Stimulated activated naive CD8-positive, alpha-beta T cell treated with anti-CD3 and anti-CD28 coated beads, Interleukin-15, amount 100 ng/mL, for 72 hours (primary cell): ENCODE data around the gene ANKRD42.

Experiments
- ATAC-seq: fragments of 150-1000 bp; cut with Tn5 transposase; 2 replicates; pipeline ENCODE4 v1.10.0; 2021; ENCODE audit warnings: mild to moderate bottlenecking, moderate library complexity
- DNase-seq, 2 donors: peaks; one replicate each; pipeline ENCODE4 v3.0.0; 2021 to 2022
- H3K27ac Mint-ChIP-seq, 2 donors: one replicate each; pipeline ENCODE4 v1.8.0; 2022; ENCODE audit warnings: mild to moderate bottlenecking in 2 of 2, mixed read lengths in 2 of 2, moderate library complexity in 2 of 2
- H3K27me3 Mint-ChIP-seq: one replicate; pipeline ENCODE4 v1.8.0; 2022; ENCODE audit warnings: mixed read lengths
- H3K4me1 Mint-ChIP-seq: one replicate; pipeline ENCODE4 v1.8.0; 2022; ENCODE audit warnings: mild to moderate bottlenecking, mixed read lengths
- H3K4me3 Mint-ChIP-seq, 2 donors: one replicate each; pipeline ENCODE4 v1.8.0; 2022; ENCODE audit warnings: mild to moderate bottlenecking in 2 of 2, mixed read lengths in 2 of 2, moderate library complexity in 1 of 2
- H3K9me3 Mint-ChIP-seq, 2 donors: one replicate each; pipeline ENCODE4 v1.8.0; 2022; ENCODE audit warnings: mixed read lengths in 2 of 2

ANKRD42 gene

GRCh38 chr11:83161610-83162199 is 31.8 kb upstream of the ANKRD42 start:
- H3K4me1 Mint-ChIP-seq = peaks cover 49% of the 10 kb centered on the region

DNA sequence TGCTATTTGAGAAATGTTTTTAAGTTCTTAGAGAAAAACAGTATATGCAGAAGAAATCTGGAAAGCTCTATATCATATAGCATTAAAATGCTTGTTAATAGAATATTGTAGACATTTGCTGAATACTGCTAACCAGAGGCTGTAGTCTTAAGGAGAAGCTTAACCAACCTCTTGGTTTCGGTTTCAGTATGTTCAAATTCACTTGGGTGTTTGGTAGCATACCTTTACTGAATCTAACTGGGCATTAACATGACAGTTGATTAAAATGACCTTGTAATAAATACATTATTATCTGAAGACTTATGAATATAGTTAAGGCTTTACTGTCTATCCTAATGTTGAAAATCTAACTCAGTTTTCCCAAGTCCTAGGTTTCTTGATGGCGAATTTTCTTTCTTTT is 31.1 kb upstream of the ANKRD42 start:
- H3K4me3 Mint-ChIP-seq = peak overlapping the region; percentile 69 to 98
- peaks cover 51% of the 10 kb centered on the region for H3K4me1 Mint-ChIP-seq
- DNase-seq (no peak), ATAC-seq (peak; percentile 60)
- H3K27ac Mint-ChIP-seq = peak overlapping the region in 1 of 2 donors; percentile 48
- H3K27me3 Mint-ChIP-seq = no peaks in the 10 kb centered on the region
- no peaks in the 10 kb centered on the region for H3K9me3 Mint-ChIP-seq

More at GRCh38 chr11:83161610-83162199, 31.8 kb upstream of the ANKRD42 start:
- no peak overlapping the region for H3K27ac Mint-ChIP-seq
- DNase-seq = no peak
- no peaks in the 10 kb centered on the region for H3K27me3 Mint-ChIP-seq
- ATAC-seq = no peak
- H3K4me3 Mint-ChIP-seq = peak overlapping the region; percentile 69 to 98
- no peaks in the 10 kb centered on the region for H3K9me3 Mint-ChIP-seq

GRCh38 chr11:83166193-83166866 is 27.2 kb upstream of the ANKRD42 start:
- H3K27ac Mint-ChIP-seq = no peak overlapping the region
- no peaks in the 10 kb centered on the region for H3K27me3 Mint-ChIP-seq
- no peak for ATAC-seq
- DNase-seq = no peak
- peaks cover 71% of the 10 kb centered on the region for H3K4me1 Mint-ChIP-seq
- no peak overlapping the region for H3K4me3 Mint-ChIP-seq
- no peaks in the 10 kb centered on the region for H3K9me3 Mint-ChIP-seq

GRCh38 chr11:83168756-83169155 is 24.8 kb upstream of the ANKRD42 start:
- H3K27me3 Mint-ChIP-seq = no peaks in the 10 kb centered on the region
- peak overlapping the region; percentile 50 to 76 for H3K4me3 Mint-ChIP-seq
- ATAC-seq = no peak
- no peak overlapping the region for H3K27ac Mint-ChIP-seq
- DNase-seq = no peak
- peaks cover 79% of the 10 kb centered on the region for H3K4me1 Mint-ChIP-seq
- no peaks in the 10 kb centered on the region for H3K9me3 Mint-ChIP-seq

GRCh38 chr11:83170865-83171264 is 22.6 kb upstream of the ANKRD42 start:
- Mint-ChIP-seq H3K9me3 (no peaks in the 10 kb centered on the region), H3K4me3 (peak overlapping the region; percentile 64 to 76), H3K4me1 (peaks cover 84% of the 10 kb centered on the region), H3K27ac (no peak overlapping the region), H3K27me3 (no peaks in the 10 kb centered on the region)
- DNase-seq (no peak), ATAC-seq (no peak)

DNA sequence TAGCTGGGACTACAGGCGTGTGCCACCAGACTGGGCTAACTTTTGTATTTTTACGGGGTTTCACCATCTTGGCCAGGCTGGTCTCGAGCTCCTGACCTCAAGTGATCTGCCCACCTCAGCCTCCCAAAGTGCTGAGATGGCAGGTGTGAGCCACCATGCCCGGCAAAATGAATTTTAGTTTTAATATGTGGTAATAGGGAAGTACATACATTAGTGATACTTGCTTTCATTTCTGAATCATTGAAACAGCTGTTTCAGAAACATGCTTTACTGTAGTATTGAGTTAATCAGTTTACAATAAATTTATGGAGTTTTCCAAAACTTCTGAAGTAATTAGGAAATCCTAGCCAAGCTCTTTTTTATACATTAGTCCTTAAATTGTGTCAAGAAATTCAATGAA is 21.0 kb upstream of the ANKRD42 start:
- Mint-ChIP-seq H3K4me1 (peaks cover 78% of the 10 kb centered on the region), H3K4me3 (peak overlapping the region; percentile 35 to 51), H3K27ac (no peak overlapping the region), H3K9me3 (no peaks in the 10 kb centered on the region), H3K27me3 (no peaks in the 10 kb centered on the region)
- DNase-seq (no peak), ATAC-seq (no peak)

DNA sequence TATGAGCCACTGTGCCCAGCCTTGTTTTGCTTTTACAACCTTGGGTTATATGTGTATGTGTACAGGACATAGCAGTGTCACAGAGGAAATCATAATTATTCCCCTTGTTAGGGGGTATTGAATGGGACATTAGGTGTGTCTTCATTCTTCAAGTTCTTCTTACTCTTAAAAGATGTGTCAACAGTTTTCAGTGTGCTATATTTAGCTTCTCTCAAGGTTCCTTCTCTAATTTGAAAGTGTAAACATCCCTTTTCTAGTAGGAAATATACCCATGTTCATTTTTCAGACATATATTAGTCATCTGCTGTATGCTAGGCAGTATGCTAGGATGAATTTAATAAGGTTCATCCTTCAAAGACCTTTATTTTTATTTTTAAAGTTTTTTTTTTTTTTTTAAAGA is 19.5 kb upstream of the ANKRD42 start:
- Mint-ChIP-seq H3K4me3 (no peak overlapping the region), H3K4me1 (peaks cover 63% of the 10 kb centered on the region), H3K9me3 (no peaks in the 10 kb centered on the region), H3K27ac (peak overlapping the region in 1 of 2 donors; percentile 48), H3K27me3 (no peaks in the 10 kb centered on the region)
- ATAC-seq (no peak), DNase-seq (no peak)

DNA sequence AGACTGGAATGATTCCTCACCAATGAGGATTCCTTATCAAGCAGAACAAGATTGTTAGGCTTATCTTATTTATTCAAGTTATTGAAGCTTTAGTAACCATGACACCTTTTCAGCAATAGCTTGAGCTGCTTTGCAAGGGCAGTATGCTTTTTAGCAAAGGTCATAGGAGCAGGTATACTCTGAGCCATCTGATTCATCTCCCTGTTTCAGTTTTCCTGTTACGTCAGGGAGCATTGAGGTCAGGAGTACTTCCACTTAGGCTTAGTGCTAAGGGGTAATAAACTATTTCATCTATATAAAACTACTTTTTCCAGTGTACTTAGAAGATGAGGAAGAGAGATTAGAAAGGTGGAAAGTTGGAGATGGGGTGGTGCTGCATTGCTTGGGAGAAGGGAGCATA is 17.7 kb upstream of the ANKRD42 start:
- DNase-seq (no peak), ATAC-seq (no peak)
- Mint-ChIP-seq H3K9me3 (no peaks in the 10 kb centered on the region), H3K27ac (peak overlapping the region in 1 of 2 donors; percentile 54), H3K27me3 (no peaks in the 10 kb centered on the region), H3K4me3 (no peak overlapping the region), H3K4me1 (peaks cover 51% of the 10 kb centered on the region)

GRCh38 chr11:83181815-83182214 is 11.7 kb upstream of the ANKRD42 start:
- no peaks in the 10 kb centered on the region for H3K27me3 Mint-ChIP-seq
- H3K27ac Mint-ChIP-seq = no peak overlapping the region
- DNase-seq = no peak
- no peaks in the 10 kb centered on the region for H3K9me3 Mint-ChIP-seq
- H3K4me3 Mint-ChIP-seq = no peak overlapping the region
- H3K4me1 Mint-ChIP-seq = peaks cover 12% of the 10 kb centered on the region
- ATAC-seq = no peak

- peaks cover 6% of the 10 kb centered on the region for H3K4me1 Mint-ChIP-seq
- no peak overlapping the region for H3K4me3 Mint-ChIP-seq
- no peak overlapping the region for H3K27ac Mint-ChIP-seq
- no peak for DNase-seq
- no peak for ATAC-seq
- H3K9me3 Mint-ChIP-seq = no peaks in the 10 kb centered on the region
- no peaks in the 10 kb centered on the region for H3K27me3 Mint-ChIP-seq
These were observed 7.7 kb upstream of the ANKRD42 start for GRCh38 chr11:83185767-83186166.

DNA sequence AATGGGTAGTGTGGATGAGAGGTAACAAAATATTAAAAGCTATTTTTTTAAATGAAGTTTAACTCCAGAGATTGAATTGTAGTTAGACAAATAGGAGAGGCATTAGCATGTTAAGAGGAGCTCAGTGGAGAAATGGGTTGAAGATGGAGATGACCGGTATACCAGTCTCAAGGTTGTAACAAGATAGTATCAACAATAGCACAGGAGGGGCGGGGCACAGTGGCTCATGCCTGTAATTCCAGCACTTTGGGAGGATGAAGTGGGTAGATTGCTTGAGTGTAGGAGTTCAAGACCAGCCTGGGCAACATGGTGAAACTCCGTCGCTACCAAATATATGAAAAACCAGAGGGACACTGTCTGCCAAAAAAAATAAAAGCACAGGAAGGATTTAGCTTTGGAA is 6.0 kb upstream of the ANKRD42 start:
- ATAC-seq = peak; percentile 28
- H3K4me1 Mint-ChIP-seq = peaks cover 17% of the 10 kb centered on the region
- H3K27me3 Mint-ChIP-seq = no peaks in the 10 kb centered on the region
- no peak overlapping the region for H3K27ac Mint-ChIP-seq
- no peak overlapping the region for H3K4me3 Mint-ChIP-seq
- DNase-seq = no peak
- no peaks in the 10 kb centered on the region for H3K9me3 Mint-ChIP-seq

GRCh38 chr11:83191491-83191890 is 2.0 kb upstream of the ANKRD42 start:
- no peak for DNase-seq
- Mint-ChIP-seq H3K27me3 (no peaks in the 10 kb centered on the region), H3K4me1 (peaks cover 30% of the 10 kb centered on the region), H3K4me3 (no peak overlapping the region), H3K27ac (no peak overlapping the region), H3K9me3 (no peaks in the 10 kb centered on the region)
- ATAC-seq = no peak

DNA sequence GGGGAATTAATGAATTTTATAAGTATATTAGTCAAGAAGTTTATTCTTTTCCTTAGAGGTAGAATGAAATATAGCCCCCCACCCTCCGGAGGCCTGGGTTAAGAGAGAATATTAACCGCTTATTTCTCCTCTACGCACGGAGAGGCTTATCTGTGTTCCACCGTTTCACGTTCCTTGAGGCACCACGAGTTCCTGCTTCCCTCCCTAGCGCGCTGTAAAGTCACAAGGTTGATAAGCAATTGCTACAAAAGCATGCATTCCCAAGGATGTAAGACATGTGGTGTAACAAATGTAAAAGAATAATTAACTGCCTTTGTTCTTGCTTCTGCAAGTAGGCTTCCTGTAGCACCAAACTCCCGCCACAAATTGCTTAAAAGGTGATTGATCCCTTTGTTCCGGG is 1.5 kb upstream of the ANKRD42 start:
- H3K4me3 Mint-ChIP-seq = peak overlapping the region; percentile 99
- H3K27me3 Mint-ChIP-seq = no peaks in the 10 kb centered on the region
- ATAC-seq = no peak
- no peaks in the 10 kb centered on the region for H3K9me3 Mint-ChIP-seq
- H3K4me1 Mint-ChIP-seq = peaks cover 35% of the 10 kb centered on the region
- DNase-seq = no peak
- H3K27ac Mint-ChIP-seq = no peak overlapping the region

- Mint-ChIP-seq H3K4me3 (peak overlapping the region; percentile 99), H3K27me3 (no peaks in the 10 kb centered on the region), H3K4me1 (peaks cover 37% of the 10 kb centered on the region), H3K9me3 (no peaks in the 10 kb centered on the region), H3K27ac (peak overlapping the region; percentile 97 to 98)
- no peak for DNase-seq
- ATAC-seq = no peak
These were observed 786 bp upstream of the ANKRD42 start for GRCh38 chr11:83192606-83193245.

GRCh38 chr11:83194281-83195142 is 1.0 kb downstream of the ANKRD42 start:
- H3K27ac Mint-ChIP-seq = peak overlapping the region; percentile 97 to 98
- H3K4me3 Mint-ChIP-seq = peak overlapping the region; percentile 99
- no peaks in the 10 kb centered on the region for H3K27me3 Mint-ChIP-seq
- DNase-seq (peak; percentile 53 to 69), ATAC-seq (peak; percentile 83)
- H3K9me3 Mint-ChIP-seq = no peaks in the 10 kb centered on the region
- H3K4me1 Mint-ChIP-seq = peaks cover 37% of the 10 kb centered on the region

DNA sequence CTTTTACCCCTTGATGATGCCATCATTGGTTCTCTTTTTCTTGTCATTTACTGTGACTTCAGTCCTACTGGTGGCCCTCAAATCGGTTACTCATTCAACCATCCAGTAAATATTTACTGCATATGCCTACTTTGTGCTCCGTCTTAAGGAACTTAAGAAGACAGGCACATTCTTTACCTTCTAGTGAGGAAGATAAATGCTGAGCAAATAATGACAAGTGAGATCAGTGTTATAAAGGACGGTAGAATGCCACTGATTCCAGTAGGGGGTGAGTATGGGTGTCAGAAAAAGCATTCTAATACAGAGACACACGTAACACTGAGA is 1.6 kb downstream of the ANKRD42 start:
- no peak for DNase-seq
- H3K9me3 Mint-ChIP-seq = no peaks in the 10 kb centered on the region
- H3K4me3 Mint-ChIP-seq = peak overlapping the region; percentile 99
- H3K4me1 Mint-ChIP-seq = peaks cover 37% of the 10 kb centered on the region
- no peaks in the 10 kb centered on the region for H3K27me3 Mint-ChIP-seq
- H3K27ac Mint-ChIP-seq = peak overlapping the region; percentile 0 to 98
- ATAC-seq = no peak
